ENCODE data around the gene NCKAP1.

DNA sequence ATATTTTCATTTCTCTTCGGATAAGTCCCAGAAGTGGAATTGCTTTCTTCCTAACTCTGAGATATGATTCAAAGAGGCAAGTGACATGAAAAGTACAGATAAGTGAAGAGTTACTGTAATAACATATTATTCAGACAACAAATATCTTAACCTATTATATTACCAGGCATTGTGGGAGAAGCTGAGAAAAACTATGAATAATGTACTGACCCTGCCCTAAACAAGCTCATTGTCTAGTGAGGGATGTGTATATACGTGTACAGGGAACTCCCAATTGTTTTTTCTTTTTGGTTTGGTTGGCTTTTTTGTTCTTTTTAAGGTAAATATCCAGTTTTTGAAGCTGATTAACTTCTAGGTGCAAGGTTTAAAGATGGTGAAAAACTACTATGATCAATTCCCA, 26.5 kb downstream of the NCKAP1 start:
- TF ChIP-seq, protein P1, sequence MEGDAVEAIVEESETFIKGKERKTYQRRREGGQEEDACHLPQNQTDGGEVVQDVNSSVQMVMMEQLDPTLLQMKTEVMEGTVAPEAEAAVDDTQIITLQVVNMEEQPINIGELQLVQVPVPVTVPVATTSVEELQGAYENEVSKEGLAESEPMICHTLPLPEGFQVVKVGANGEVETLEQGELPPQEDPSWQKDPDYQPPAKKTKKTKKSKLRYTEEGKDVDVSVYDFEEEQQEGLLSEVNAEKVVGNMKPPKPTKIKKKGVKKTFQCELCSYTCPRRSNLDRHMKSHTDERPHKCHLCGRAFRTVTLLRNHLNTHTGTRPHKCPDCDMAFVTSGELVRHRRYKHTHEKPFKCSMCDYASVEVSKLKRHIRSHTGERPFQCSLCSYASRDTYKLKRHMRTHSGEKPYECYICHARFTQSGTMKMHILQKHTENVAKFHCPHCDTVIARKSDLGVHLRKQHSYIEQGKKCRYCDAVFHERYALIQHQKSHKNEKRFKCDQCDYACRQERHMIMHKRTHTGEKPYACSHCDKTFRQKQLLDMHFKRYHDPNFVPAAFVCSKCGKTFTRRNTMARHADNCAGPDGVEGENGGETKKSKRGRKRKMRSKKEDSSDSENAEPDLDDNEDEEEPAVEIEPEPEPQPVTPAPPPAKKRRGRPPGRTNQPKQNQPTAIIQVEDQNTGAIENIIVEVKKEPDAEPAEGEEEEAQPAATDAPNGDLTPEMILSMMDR (IDR thresholded peaks at IDR 0.05): no peak
- no peak for TF ChIP-seq POLR2AphosphoS5 (IDR thresholded peaks at IDR 0.05)

Data from gastroesophageal sphincter (tissue), 3 donors.